Aorta (tissue), 5 donors: ENCODE data around the gene TRAM2. TPM values are rescaled to one million over a fixed set of nuclear protein-coding genes. Genes with fewer than 3 reads are reported as not detected.

ENCODE experiments used
- ATAC-seq: fragments of 200-7000 bp; cut with Tn5 transposase; one replicate; pipeline ENCODE4 v1.9.1; 2022; ENCODE audit warnings: moderate library complexity; ENCODE audit not compliant: low FRiP score
- DNase-seq, 2 donors: peaks; one replicate each; pipeline ENCODE4 v3.0.0-alpha.2; 2020
- H3K27ac ChIP-seq, 2 donors: one replicate each; pipeline ENCODE4 v1.5.1; 2013; ENCODE audit warnings: low read length in 2 of 2, mild to moderate bottlenecking in 2 of 2, moderate library complexity in 2 of 2, control low read depth in 1 of 2, inconsistent platforms in 1 of 2, low read depth in 1 of 2
- H3K27me3 ChIP-seq, 2 donors: one replicate each; pipeline ENCODE4 v1.6.1; 2013; ENCODE audit warnings: control low read depth in 1 of 2, low read length in 1 of 2, mild to moderate bottlenecking in 1 of 2, moderate library complexity in 1 of 2; ENCODE audit not compliant: insufficient read depth in 2 of 2, control insufficient read depth in 1 of 2
- H3K36me3 ChIP-seq, 2 donors: one replicate each; pipeline ENCODE4 v1.6.1; 2013; ENCODE audit warnings: control low read depth in 1 of 2, low read length in 1 of 2, mild to moderate bottlenecking in 1 of 2; ENCODE audit not compliant: insufficient read depth in 2 of 2, control insufficient read depth in 1 of 2
- H3K4me1 ChIP-seq, 2 donors: one replicate each; pipeline ENCODE4 v1.6.1; 2013; ENCODE audit warnings: low read length in 2 of 2, control low read depth in 1 of 2, mild to moderate bottlenecking in 1 of 2, moderate library complexity in 1 of 2; ENCODE audit not compliant: insufficient read depth in 2 of 2, control insufficient read depth in 1 of 2
- H3K4me3 ChIP-seq, 2 donors: one replicate each; pipeline ENCODE4 v1.5.1; 2013; ENCODE audit warnings: low read length in 2 of 2, control low read depth in 1 of 2, mild to moderate bottlenecking in 1 of 2
- H3K9me3 ChIP-seq: one replicate; pipeline ENCODE4 v1.6.1; 2013; ENCODE audit warnings: mild to moderate bottlenecking, low read length; ENCODE audit not compliant: control insufficient read depth
- WGBS, 2 donors: extraction: QIAGEN DNeasy Blood & Tissue Kit; methylation state at CpG; one replicate each; pipeline ENCODE4 v1.1.7; 2013; 5-methylcytosine and 5-hydroxymethylcytosine counted together
- intact Hi-C, 2 donors: fragments of 100-400 bp; cut with DNase I; formaldehyde crosslinking; loops; one replicate each; pipeline versions ENCODE4 v1.14.2 to v1.15.0; 2022
- polyA plus RNA-seq, 2 donors: library from polyadenylated mRNA; stranded (reverse); fragments of 200-250 nt; gene quantifications; one replicate each; pipeline ENCODE4 v1.2.3, GENCODE V29; 2013
- total RNA-seq, 2 donors: library from RNA; stranded (reverse); fragmentation: NEBNext Ultra II Directional; extraction: Animal tissue kit (Norgen Biotek cat#: 25700); gene quantifications; one replicate each; pipeline ENCODE4 v1.2.1, GENCODE V29; 2021
- donor health status: healthy with polysubstance abuse.
- donor health status: Bipolar disorder and iron deficiency.
- donor health status: DM: no; HTN: no; CAD: no.
- donor health status: DM: no; HTN: no; CAD: no.
- donor health status: DM: yes; HTN: yes; CAD: no.

The TRAM2 gene
- total and polyA plus RNA-seq, 4 donors, result 7.5 to 39.5 (median 30.3) TPM

DNA sequence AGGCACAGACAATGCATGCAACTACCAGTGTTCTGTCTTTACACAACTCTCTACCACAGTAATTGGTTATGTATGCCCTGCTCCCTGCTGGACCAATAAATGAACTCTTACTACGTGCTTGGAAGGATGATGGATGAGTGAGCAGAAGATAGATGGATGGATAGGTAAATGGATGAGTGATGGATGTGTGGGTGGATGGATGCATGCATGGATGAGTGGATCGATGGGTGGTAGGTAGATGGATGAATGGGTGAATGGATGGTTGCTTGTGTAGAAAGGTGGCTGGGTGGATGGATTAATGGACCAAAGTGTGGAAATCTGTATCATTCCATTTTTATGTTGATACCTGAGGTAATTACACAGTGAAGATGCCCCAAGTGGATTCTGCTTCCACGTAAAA lies 10.1 kb upstream of the TRAM2 start:
- Histone ChIP-seq H3K27me3 (no peaks in the 10 kb centered on the region), H3K4me1 (peaks cover 0 to 4% of the 10 kb centered on the region in 2 donors), H3K27ac (no peak overlapping the region), H3K36me3 (no peaks in the 10 kb centered on the region), H3K9me3 (no peaks in the 10 kb centered on the region), H3K4me3 (no peak overlapping the region)
- no peak for DNase-seq
- no peak for ATAC-seq
- 93 to 96% methylated on average over 3 of the region's 3 CpGs for WGBS, 2 donors
- intact Hi-C loops, result no loop called here

DNA sequence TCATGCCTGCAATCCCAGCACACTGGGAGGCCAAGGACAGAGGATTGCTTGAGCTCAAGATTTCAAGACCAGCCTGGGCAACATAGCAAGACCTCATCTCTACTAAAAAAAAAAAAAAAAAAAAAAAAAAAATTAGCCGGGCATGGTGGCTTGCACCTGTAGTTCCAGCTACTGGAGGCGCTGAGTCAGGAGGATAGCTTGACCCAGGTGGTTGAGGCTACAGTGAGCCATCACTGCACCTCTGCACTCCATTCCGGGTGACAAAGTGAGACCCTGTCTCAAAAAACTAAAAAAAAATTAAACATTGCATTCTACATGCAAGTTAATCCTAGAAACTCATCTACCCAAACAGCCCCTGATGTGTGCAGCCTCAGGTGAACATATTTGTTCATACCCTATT lies 7.3 kb upstream of the TRAM2 start:
- Histone ChIP-seq H3K4me1 (peaks cover 0 to 4% of the 10 kb centered on the region in 2 donors), H3K27ac (no peak overlapping the region), H3K36me3 (no peaks in the 10 kb centered on the region), H3K27me3 (no peaks in the 10 kb centered on the region), H3K9me3 (no peaks in the 10 kb centered on the region), H3K4me3 (no peak overlapping the region)
- no peak for ATAC-seq
- DNase-seq, result no peak
- 81 to 94% methylated on average over 3 of the region's 3 CpGs for WGBS, 2 donors
- intact Hi-C loops, result no loop called here

DNA sequence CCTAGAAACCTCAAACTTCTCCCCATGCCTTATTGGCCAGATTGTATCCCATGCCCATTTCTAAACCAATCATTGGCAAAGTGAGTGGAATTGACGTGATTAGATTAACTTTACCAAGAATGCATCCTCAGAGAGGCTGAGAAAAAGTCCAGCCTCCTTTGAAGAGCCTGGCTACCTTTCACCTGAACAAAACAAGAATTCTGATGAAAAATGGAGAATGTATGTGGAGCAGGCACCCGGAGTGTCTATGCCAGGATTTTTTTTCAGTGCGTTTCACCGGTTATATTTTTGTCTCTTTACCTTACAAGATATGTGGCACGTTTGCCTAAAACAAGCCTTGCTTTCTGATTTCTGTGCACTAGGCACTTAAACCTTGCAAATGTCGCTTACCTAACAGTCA lies 6.1 kb upstream of the TRAM2 start:
- 90 to 91% methylated on average over 6 of the region's 6 CpGs for WGBS, 2 donors
- no peaks in the 10 kb centered on the region for H3K4me1 ChIP-seq
- H3K4me3 ChIP-seq, result no peak overlapping the region
- no peak for DNase-seq
- no peak for ATAC-seq
- H3K9me3 ChIP-seq, result no peaks in the 10 kb centered on the region
- no peaks in the 10 kb centered on the region for H3K27me3 ChIP-seq
- intact Hi-C loops, result no loop called here
- H3K27ac ChIP-seq, result no peak overlapping the region
- no peaks in the 10 kb centered on the region for H3K36me3 ChIP-seq

- DNase-seq (no peak), ATAC-seq (no peak)
- no peaks in the 10 kb centered on the region for H3K4me1 ChIP-seq
- H3K27ac ChIP-seq, result no peak overlapping the region
- no peak overlapping the region for H3K4me3 ChIP-seq
- intact Hi-C loops, result no loop called here
- H3K36me3 ChIP-seq, result no peaks in the 10 kb centered on the region
- H3K9me3 ChIP-seq, result no peaks in the 10 kb centered on the region
- H3K27me3 ChIP-seq, result no peaks in the 10 kb centered on the region
- WGBS, 2 donors, result 94 to 96% methylated on average over 3 of the region's 3 CpGs
Measured at GRCh38 chr6:52582446-52582845, 5.6 kb upstream of the TRAM2 start.

GRCh38 chr6:52580905-52581304 lies 4.0 kb upstream of the TRAM2 start:
- no peaks in the 10 kb centered on the region for H3K36me3 ChIP-seq
- intact Hi-C loops, result no loop called here
- WGBS, 2 donors, result 93 to 94% methylated on average over 7 of the region's 7 CpGs
- no peaks in the 10 kb centered on the region for H3K9me3 ChIP-seq
- no peak overlapping the region for H3K27ac ChIP-seq
- no peaks in the 10 kb centered on the region for H3K4me1 ChIP-seq
- no peaks in the 10 kb centered on the region for H3K27me3 ChIP-seq
- DNase-seq (no peak), ATAC-seq (no peak)
- H3K4me3 ChIP-seq, result no peak overlapping the region

DNA sequence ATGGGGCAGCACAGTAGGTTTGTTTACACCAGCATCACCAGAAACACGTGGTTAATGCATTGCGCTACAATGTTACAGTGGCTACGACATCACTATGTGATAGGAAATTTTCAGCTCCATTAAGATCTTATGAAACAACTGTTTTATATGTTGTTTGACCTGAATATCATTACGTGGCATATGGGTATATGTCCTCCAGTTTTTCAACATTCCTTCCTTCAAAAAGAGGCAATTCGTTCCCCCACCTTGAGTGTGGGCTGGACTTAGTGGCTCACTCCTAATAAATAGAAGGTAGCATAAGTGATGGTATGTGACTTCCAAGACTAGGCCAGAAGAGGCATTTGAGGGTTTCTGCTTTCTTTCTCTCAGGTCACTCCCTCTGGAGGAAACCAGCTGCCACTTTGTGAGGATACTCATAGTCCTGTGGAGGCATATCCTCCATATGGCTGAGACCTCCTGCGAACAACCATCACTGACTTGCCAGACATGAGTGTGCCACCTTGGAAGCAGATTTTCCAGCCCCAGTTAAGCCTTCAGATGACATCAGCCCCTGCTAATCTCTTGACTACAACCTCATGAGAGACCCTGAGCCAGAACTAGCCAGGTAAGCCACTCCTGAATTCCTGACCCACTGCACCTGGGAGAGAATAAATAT lies 2.3 kb upstream of the TRAM2 start:
- intact Hi-C loops, result loop anchor here in 1 of 2 donors (5.0 kb wide), 1 partner anchor 77 kb away; no protein-coding TSS in a partner anchor
- no peak overlapping the region for H3K27ac ChIP-seq
- no peak overlapping the region for H3K4me3 ChIP-seq
- DNase-seq (no peak), ATAC-seq (no peak)
- WGBS, 2 donors, result 92 to 95% methylated on average over 6 of the region's 6 CpGs
- H3K9me3 ChIP-seq, result no peaks in the 10 kb centered on the region
- H3K36me3 ChIP-seq, result no peaks in the 10 kb centered on the region
- H3K4me1 ChIP-seq, result peaks cover 0 to 2% of the 10 kb centered on the region in 2 donors
- H3K27me3 ChIP-seq, result no peaks in the 10 kb centered on the region

GRCh38 chr6:52577778-52578463 lies 1.1 kb upstream of the TRAM2 start:
- WGBS, 2 donors, result 44 to 50% methylated on average over 9 of the region's 9 CpGs
- ATAC-seq (no peak), DNase-seq (no peak)
- Histone ChIP-seq H3K4me3 (peak overlapping the region; percentile 71 to 90), H3K36me3 (no peaks in the 10 kb centered on the region), H3K9me3 (no peaks in the 10 kb centered on the region), H3K27ac (peak overlapping the region; percentile 86 to 88), H3K4me1 (peaks cover 0 to 2% of the 10 kb centered on the region in 2 donors), H3K27me3 (no peaks in the 10 kb centered on the region)
- intact Hi-C loops, result loop anchor here (2.0 to 5.0 kb wide), 3 partner anchors 65 to 157 kb away; partner anchors contain the start of gene EFHC1 (in 1 of the 2)

GRCh38 chr6:52576392-52577021 lies 353 bp downstream of the TRAM2 start:
- Histone ChIP-seq H3K9me3 (no peaks in the 10 kb centered on the region), H3K4me1 (peaks cover 4% of the 10 kb centered on the region in 2 donors), H3K27me3 (no peaks in the 10 kb centered on the region), H3K4me3 (peak overlapping the region; percentile 50 to 71), H3K36me3 (no peaks in the 10 kb centered on the region), H3K27ac (peak overlapping the region; percentile 65 to 88)
- peak; percentile 79 for ATAC-seq
- WGBS, 2 donors, result 0 to 1% methylated on average over 41 to 51 of the region's 51 CpGs
- peak; percentile 73 to 89 for DNase-seq
- intact Hi-C loops, result loop anchor here (2.0 to 5.0 kb wide), 3 partner anchors 64 to 156 kb away; partner anchors contain the start of gene EFHC1 (in 1 of the 2)
